ENCODE measurements around the gene GRM4.

The GRM4 gene

DNA sequence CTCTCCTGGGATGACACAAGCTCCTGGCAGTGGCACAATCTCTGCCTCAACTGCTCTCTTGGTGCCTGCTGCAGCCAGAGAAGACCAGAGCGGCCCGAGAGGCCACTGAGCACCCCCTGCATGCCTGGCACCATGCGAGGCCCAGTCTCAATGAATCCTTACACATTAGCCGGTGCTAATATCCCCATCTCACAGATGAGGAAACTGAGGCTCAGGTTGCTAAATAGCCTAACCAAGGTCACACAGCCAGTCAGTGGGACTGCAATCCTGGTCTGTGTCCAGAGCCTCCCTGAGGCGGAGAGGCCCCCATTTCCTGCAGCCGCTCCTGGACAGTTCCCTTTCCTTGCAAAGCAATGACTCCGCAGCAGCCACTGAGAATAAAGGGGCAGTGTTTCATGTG is 81.2 kb downstream of the GRM4 start:
- no peaks in the 10 kb centered on the region for H3K4me1 ChIP-seq (ENCODE audit: control insufficient read depth, insufficient read depth, low read length, poor library complexity, severe bottlenecking)
- no peaks in the 10 kb centered on the region for H3K9me3 ChIP-seq (ENCODE audit: control insufficient read depth, low read length)
- H3K27me3 ChIP-seq (replicated peaks; ENCODE audit: control insufficient read depth, insufficient read depth, low read length, poor library complexity, severe bottlenecking) = no peaks in the 10 kb centered on the region
- no peak overlapping the region for H3K27ac ChIP-seq (ENCODE audit: insufficient read depth, low read length, poor library complexity, severe bottlenecking)
- H3K4me3 ChIP-seq (ENCODE audit: insufficient read depth, low read depth, low read length, poor library complexity, severe bottlenecking) = no peak overlapping the region
- no peak for DNase-seq
- H3K36me3 ChIP-seq (ENCODE audit: control insufficient read depth, insufficient read depth, low read length) = no peaks in the 10 kb centered on the region

- Histone ChIP-seq H3K36me3 (ENCODE audit: control insufficient read depth, insufficient read depth, low read length) (no peaks in the 10 kb centered on the region), H3K4me1 (ENCODE audit: control insufficient read depth, insufficient read depth, low read length, poor library complexity, severe bottlenecking) (no peaks in the 10 kb centered on the region), H3K9me3 (ENCODE audit: control insufficient read depth, low read length) (no peaks in the 10 kb centered on the region), H3K4me3 (ENCODE audit: insufficient read depth, low read depth, low read length, poor library complexity, severe bottlenecking) (no peak overlapping the region), H3K27ac (ENCODE audit: insufficient read depth, low read length, poor library complexity, severe bottlenecking) (no peak overlapping the region), H3K27me3 (replicated peaks; ENCODE audit: control insufficient read depth, insufficient read depth, low read length, poor library complexity, severe bottlenecking) (no peaks in the 10 kb centered on the region)
- DNase-seq = no peak
Observed at GRCh38 chr6:34063651-34064050, 82.2 kb downstream of the GRM4 start.

GRCh38 chr6:34062815-34063214 is 83.1 kb downstream of the GRM4 start:
- no peaks in the 10 kb centered on the region for H3K4me1 ChIP-seq (ENCODE audit: control insufficient read depth, insufficient read depth, low read length, poor library complexity, severe bottlenecking)
- H3K4me3 ChIP-seq (ENCODE audit: insufficient read depth, low read depth, low read length, poor library complexity, severe bottlenecking) = no peak overlapping the region
- H3K9me3 ChIP-seq (ENCODE audit: control insufficient read depth, low read length) = no peaks in the 10 kb centered on the region
- H3K27me3 ChIP-seq (replicated peaks; ENCODE audit: control insufficient read depth, insufficient read depth, low read length, poor library complexity, severe bottlenecking) = no peaks in the 10 kb centered on the region
- H3K27ac ChIP-seq (ENCODE audit: insufficient read depth, low read length, poor library complexity, severe bottlenecking) = no peak overlapping the region
- no peaks in the 10 kb centered on the region for H3K36me3 ChIP-seq (ENCODE audit: control insufficient read depth, insufficient read depth, low read length)
- DNase-seq = no peak

GRCh38 chr6:34062156-34062555 is 83.7 kb downstream of the GRM4 start:
- no peak overlapping the region for H3K4me3 ChIP-seq (ENCODE audit: insufficient read depth, low read depth, low read length, poor library complexity, severe bottlenecking)
- H3K27me3 ChIP-seq (replicated peaks; ENCODE audit: control insufficient read depth, insufficient read depth, low read length, poor library complexity, severe bottlenecking) = no peaks in the 10 kb centered on the region
- H3K36me3 ChIP-seq (ENCODE audit: control insufficient read depth, insufficient read depth, low read length) = no peaks in the 10 kb centered on the region
- H3K9me3 ChIP-seq (ENCODE audit: control insufficient read depth, low read length) = no peaks in the 10 kb centered on the region
- H3K27ac ChIP-seq (ENCODE audit: insufficient read depth, low read length, poor library complexity, severe bottlenecking) = no peak overlapping the region
- no peaks in the 10 kb centered on the region for H3K4me1 ChIP-seq (ENCODE audit: control insufficient read depth, insufficient read depth, low read length, poor library complexity, severe bottlenecking)
- DNase-seq = no peak

DNA sequence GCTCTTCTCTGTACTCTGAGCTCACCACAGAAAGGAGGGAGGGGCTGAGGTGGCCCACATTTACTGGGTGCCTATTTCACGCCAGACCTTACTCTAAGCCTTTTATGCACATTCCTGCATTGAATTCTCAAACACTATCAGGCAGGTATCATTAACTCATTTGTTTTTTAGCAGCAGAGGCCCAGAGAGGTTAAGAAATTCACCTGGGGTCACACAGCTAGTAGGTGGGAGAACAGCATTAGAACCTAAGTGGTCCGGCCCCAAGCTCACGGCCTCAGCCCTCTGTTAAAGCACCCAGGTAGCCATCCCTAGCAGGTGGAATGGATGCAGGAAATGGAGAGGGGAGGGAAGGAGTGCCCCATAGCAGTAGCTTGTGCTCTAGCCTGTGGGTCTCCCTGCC is 84.5 kb downstream of the GRM4 start:
- DNase-seq = no peak
- no peaks in the 10 kb centered on the region for H3K27me3 ChIP-seq (replicated peaks; ENCODE audit: control insufficient read depth, insufficient read depth, low read length, poor library complexity, severe bottlenecking)
- H3K4me3 ChIP-seq (ENCODE audit: insufficient read depth, low read depth, low read length, poor library complexity, severe bottlenecking) = no peak overlapping the region
- H3K36me3 ChIP-seq (ENCODE audit: control insufficient read depth, insufficient read depth, low read length) = no peaks in the 10 kb centered on the region
- H3K4me1 ChIP-seq (ENCODE audit: control insufficient read depth, insufficient read depth, low read length, poor library complexity, severe bottlenecking) = no peaks in the 10 kb centered on the region
- H3K27ac ChIP-seq (ENCODE audit: insufficient read depth, low read length, poor library complexity, severe bottlenecking) = no peak overlapping the region
- no peaks in the 10 kb centered on the region for H3K9me3 ChIP-seq (ENCODE audit: control insufficient read depth, low read length)

DNA sequence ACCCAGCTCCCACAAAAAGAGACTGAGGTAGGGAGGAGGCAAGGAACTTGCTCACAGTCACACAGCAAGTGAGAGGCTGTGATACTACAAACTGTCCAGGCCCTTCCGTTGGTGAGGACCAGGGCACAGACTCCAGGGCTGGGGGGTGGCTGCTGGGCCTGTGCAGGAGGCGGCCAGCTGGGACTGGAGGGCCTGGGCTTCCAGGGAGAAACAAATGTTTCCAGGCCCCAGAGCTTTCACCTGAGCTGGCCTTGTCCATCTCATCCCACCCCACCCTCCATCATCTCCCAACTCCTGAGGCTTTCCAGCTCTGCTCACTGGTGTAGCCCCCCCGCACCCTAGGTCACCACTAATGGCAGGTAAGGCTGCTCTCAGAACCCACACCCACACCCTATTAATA is 86.0 kb downstream of the GRM4 start:
- Histone ChIP-seq H3K36me3 (ENCODE audit: control insufficient read depth, insufficient read depth, low read length) (no peaks in the 10 kb centered on the region), H3K9me3 (ENCODE audit: control insufficient read depth, low read length) (no peaks in the 10 kb centered on the region), H3K27ac (ENCODE audit: insufficient read depth, low read length, poor library complexity, severe bottlenecking) (no peak overlapping the region), H3K27me3 (replicated peaks; ENCODE audit: control insufficient read depth, insufficient read depth, low read length, poor library complexity, severe bottlenecking) (no peaks in the 10 kb centered on the region), H3K4me3 (ENCODE audit: insufficient read depth, low read depth, low read length, poor library complexity, severe bottlenecking) (no peak overlapping the region), H3K4me1 (ENCODE audit: control insufficient read depth, insufficient read depth, low read length, poor library complexity, severe bottlenecking) (no peaks in the 10 kb centered on the region)
- no peak for DNase-seq

- H3K9me3 ChIP-seq (ENCODE audit: control insufficient read depth, low read length) = no peaks in the 10 kb centered on the region
- no peaks in the 10 kb centered on the region for H3K4me1 ChIP-seq (ENCODE audit: control insufficient read depth, insufficient read depth, low read length, poor library complexity, severe bottlenecking)
- DNase-seq = no peak
- H3K4me3 ChIP-seq (ENCODE audit: insufficient read depth, low read depth, low read length, poor library complexity, severe bottlenecking) = no peak overlapping the region
- no peak overlapping the region for H3K27ac ChIP-seq (ENCODE audit: insufficient read depth, low read length, poor library complexity, severe bottlenecking)
- H3K27me3 ChIP-seq (replicated peaks; ENCODE audit: control insufficient read depth, insufficient read depth, low read length, poor library complexity, severe bottlenecking) = no peaks in the 10 kb centered on the region
- no peaks in the 10 kb centered on the region for H3K36me3 ChIP-seq (ENCODE audit: control insufficient read depth, insufficient read depth, low read length)
Observed at GRCh38 chr6:34059136-34059731, 86.7 kb downstream of the GRM4 start.

DNA sequence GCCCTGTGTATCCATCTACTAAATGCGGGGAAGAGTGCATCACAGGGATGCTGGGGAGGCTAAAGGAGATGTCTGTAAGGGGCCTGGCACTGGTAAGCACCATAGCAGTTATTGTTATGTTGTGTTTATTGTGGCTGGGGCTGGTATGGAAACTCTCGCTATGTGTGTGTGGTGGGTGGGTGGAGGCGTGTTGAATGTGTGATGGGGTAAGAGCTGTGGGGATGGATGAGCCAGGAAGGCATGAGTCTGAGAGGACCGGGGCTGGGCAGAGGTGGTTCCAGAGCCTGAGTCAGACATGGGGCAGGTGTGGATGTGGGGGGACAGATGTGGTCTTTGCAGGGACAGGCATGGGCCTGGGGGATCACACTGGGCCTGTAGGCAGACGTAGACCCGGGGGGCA is 88.1 kb downstream of the GRM4 start:
- no peaks in the 10 kb centered on the region for H3K4me1 ChIP-seq (ENCODE audit: control insufficient read depth, insufficient read depth, low read length, poor library complexity, severe bottlenecking)
- no peak for DNase-seq
- H3K4me3 ChIP-seq (ENCODE audit: insufficient read depth, low read depth, low read length, poor library complexity, severe bottlenecking) = no peak overlapping the region
- no peaks in the 10 kb centered on the region for H3K9me3 ChIP-seq (ENCODE audit: control insufficient read depth, low read length)
- H3K27ac ChIP-seq (ENCODE audit: insufficient read depth, low read length, poor library complexity, severe bottlenecking) = no peak overlapping the region
- no peaks in the 10 kb centered on the region for H3K36me3 ChIP-seq (ENCODE audit: control insufficient read depth, insufficient read depth, low read length)
- no peaks in the 10 kb centered on the region for H3K27me3 ChIP-seq (replicated peaks; ENCODE audit: control insufficient read depth, insufficient read depth, low read length, poor library complexity, severe bottlenecking)

DNA sequence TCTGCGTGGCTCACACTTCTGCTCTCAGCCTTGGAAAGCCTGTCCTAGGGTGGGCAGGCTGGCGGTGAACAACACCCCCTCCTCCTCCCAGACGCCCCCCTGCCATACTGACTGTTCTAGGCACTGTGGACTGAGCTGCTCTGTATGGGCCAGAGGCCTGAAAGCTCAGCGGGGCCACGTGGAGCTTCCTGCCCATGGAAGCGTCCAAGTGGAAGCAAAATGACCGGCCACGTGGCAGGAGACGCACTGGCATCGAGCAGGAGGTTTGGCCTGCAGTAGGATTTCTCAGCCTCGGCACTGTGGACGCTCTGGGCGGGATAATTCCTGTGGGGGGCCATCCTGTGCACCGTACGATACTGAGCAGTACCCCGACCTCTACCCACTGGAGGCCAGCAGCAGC is 88.7 kb downstream of the GRM4 start:
- no peak overlapping the region for H3K4me3 ChIP-seq (ENCODE audit: insufficient read depth, low read depth, low read length, poor library complexity, severe bottlenecking)
- no peaks in the 10 kb centered on the region for H3K36me3 ChIP-seq (ENCODE audit: control insufficient read depth, insufficient read depth, low read length)
- DNase-seq = no peak
- no peaks in the 10 kb centered on the region for H3K9me3 ChIP-seq (ENCODE audit: control insufficient read depth, low read length)
- H3K27ac ChIP-seq (ENCODE audit: insufficient read depth, low read length, poor library complexity, severe bottlenecking) = no peak overlapping the region
- H3K4me1 ChIP-seq (ENCODE audit: control insufficient read depth, insufficient read depth, low read length, poor library complexity, severe bottlenecking) = no peaks in the 10 kb centered on the region
- H3K27me3 ChIP-seq (replicated peaks; ENCODE audit: control insufficient read depth, insufficient read depth, low read length, poor library complexity, severe bottlenecking) = no peaks in the 10 kb centered on the region

GRCh38 chr6:34056305-34057108 is 89.4 kb downstream of the GRM4 start:
- no peaks in the 10 kb centered on the region for H3K9me3 ChIP-seq (ENCODE audit: control insufficient read depth, low read length)
- DNase-seq = no peak
- H3K27me3 ChIP-seq (replicated peaks; ENCODE audit: control insufficient read depth, insufficient read depth, low read length, poor library complexity, severe bottlenecking) = no peaks in the 10 kb centered on the region
- H3K4me1 ChIP-seq (ENCODE audit: control insufficient read depth, insufficient read depth, low read length, poor library complexity, severe bottlenecking) = no peaks in the 10 kb centered on the region
- H3K4me3 ChIP-seq (ENCODE audit: insufficient read depth, low read depth, low read length, poor library complexity, severe bottlenecking) = no peak overlapping the region
- H3K27ac ChIP-seq (ENCODE audit: insufficient read depth, low read length, poor library complexity, severe bottlenecking) = no peak overlapping the region
- H3K36me3 ChIP-seq (ENCODE audit: control insufficient read depth, insufficient read depth, low read length) = no peaks in the 10 kb centered on the region
